ENCODE results near the gene NSG1. TPM values are rescaled to one million over a fixed set of nuclear protein-coding genes. Genes with fewer than 3 reads are reported as not detected.

The NSG1 gene
- polyA plus RNA-seq, 1 of the 3 experiments (the other 2 are of a cell fraction): 11.4 TPM

- TF ChIP-seq USF2 (IDR thresholded peaks at IDR 0.05; ENCODE audit: borderline replicate concordance, low read depth, low read length) (no peak), EP300 (IDR thresholded peaks at IDR 0.05; ENCODE audit: borderline replicate concordance in 1 of 2, low read depth in 1 of 2, low read length in 1 of 2) (no peak), FOSL2 (IDR thresholded peaks at IDR 0.05; ENCODE audit: borderline replicate concordance, low read depth) (no peak)
Measured at GRCh38 chr4:4338210-4339001, 48.5 kb upstream of the NSG1 start (continued).

GRCh38 chr4:4339504-4340085 lies 47.3 kb upstream of the NSG1 start:
- no peaks in the 10 kb centered on the region for H4K20me1 ChIP-seq (ENCODE audit: insufficient read depth)
- no peaks in the 10 kb centered on the region for H3F3A ChIP-seq (replicated peaks; ENCODE audit: insufficient read depth)
- H3K9ac ChIP-seq: no peak overlapping the region
- no peaks in the 10 kb centered on the region; the same call in 1 of the 2 replicates for H3K27me3 ChIP-seq (ENCODE audit: insufficient read depth)
- no peak for DNase-seq
- H2AFZ ChIP-seq (ENCODE audit: low read depth): no peak overlapping the region
- ChIA-PET CTCF (interaction anchor here (1.4 to 5.9 kb wide), 4 partner anchors 12 to 89 kb away, joined by 5 to 43 read pairs (median 6); no protein-coding TSS in a partner anchor), POLR2A (no interaction called here)
- H3K4me2 ChIP-seq: no peak overlapping the region
- H3K36me3 ChIP-seq (replicated peaks in 1 of 2; ENCODE audit: control insufficient read depth in 1 of 2, insufficient read depth in 2 of 2, low read length in 1 of 2): no peaks in the 10 kb centered on the region
- no peaks in the 10 kb centered on the region for H3K79me2 ChIP-seq (ENCODE audit: insufficient read depth)
- H3K9me3 ChIP-seq: no peaks in the 10 kb centered on the region
- H3K4me1 ChIP-seq (ENCODE audit: control insufficient read depth in 1 of 2, insufficient read depth in 2 of 2, low read depth in 1 of 2, low read length in 1 of 2): no peaks in the 10 kb centered on the region; a peak in 1 of 4 replicates
- H3K4me3 ChIP-seq (ENCODE audit: low read depth in 2 of 2, low read length in 1 of 2): no peak overlapping the region
- H3K27ac ChIP-seq (ENCODE audit: low read depth in 2 of 2, low read length in 1 of 2): no peak overlapping the region
- WGBS (ENCODE audit: low lambda C conversion rate): 73% methylated on average over 21 of the region's 21 CpGs
- no peaks in the 10 kb centered on the region for H3K9me2 ChIP-seq
- no peak for TF ChIP-seq ELF1 (IDR thresholded peaks at IDR 0.05)
- TF ChIP-seq CHD2 (IDR thresholded peaks at IDR 0.05; ENCODE audit: low read length, partially characterized antibody): no peak
- no peak for TF ChIP-seq USF1 (IDR thresholded peaks at IDR 0.05; ENCODE audit: borderline replicate concordance, low read depth)
- TF ChIP-seq TCF12 (IDR thresholded peaks at IDR 0.05): no peak
- no peak for TF ChIP-seq MEF2A (IDR thresholded peaks at IDR 0.05; ENCODE audit: borderline replicate concordance, low read depth)
- no peak for TF ChIP-seq NRF1 (IDR thresholded peaks at IDR 0.05; ENCODE audit: low read depth, low read length)
- no peak for TF ChIP-seq FOSL2 (IDR thresholded peaks at IDR 0.05; ENCODE audit: borderline replicate concordance, low read depth)
- TF ChIP-seq NFIC (IDR thresholded peaks at IDR 0.05; ENCODE audit: borderline replicate concordance): no peak
- TF ChIP-seq REST (IDR thresholded peaks at IDR 0.05; ENCODE audit: low read depth, low read length): no peak
- no peak for TF ChIP-seq EZH2phosphoT487 (IDR thresholded peaks at IDR 0.05; ENCODE audit: borderline replicate concordance, low read depth)
- no peak for TF ChIP-seq USF2 (IDR thresholded peaks at IDR 0.05; ENCODE audit: borderline replicate concordance, low read depth, low read length)
- no peak for TF ChIP-seq TEAD4 (IDR thresholded peaks at IDR 0.05; ENCODE audit: borderline replicate concordance, insufficient read depth)
- no peak for TF ChIP-seq FOXM1 (IDR thresholded peaks at IDR 0.05; ENCODE audit: low read depth)
- TF ChIP-seq JUND (IDR thresholded peaks at IDR 0.05): no peak
- no peak for TF ChIP-seq EP300 (IDR thresholded peaks at IDR 0.05; ENCODE audit: borderline replicate concordance in 1 of 2, low read depth in 1 of 2, low read length in 1 of 2)
- no peak for TF ChIP-seq ZBTB33 (IDR thresholded peaks at IDR 0.05; ENCODE audit: borderline replicate concordance, low read depth)
